Chondrocyte (in vitro differentiated cells): ENCODE measurements around the gene GJA8. TPM values are rescaled to one million over a fixed set of nuclear protein-coding genes. Genes with fewer than 3 reads are reported as not detected.
"Not testable (repeated sequence)": the region's sequence is repeated elsewhere in the genome, so short reads cannot be mapped to it uniquely, and the experiment has no call there.

Experiments used
- DNase-seq: peaks from one replicate; pipeline ENCODE4 v3.0.0; 2021; ENCODE audit warnings: mixed read lengths, low spot score
- H3K27ac Mint-ChIP-seq: one replicate; pipeline ENCODE4 v1.8.0; 2021; ENCODE audit warnings: mild to moderate bottlenecking, moderate library complexity, mixed read lengths; ENCODE audit not compliant: unreplicated experiment
- H3K27me3 Mint-ChIP-seq: 2 replicates; pipeline ENCODE4 v1.8.0; 2021; ENCODE audit warnings: low read depth, mixed read lengths
- H3K36me3 Mint-ChIP-seq: 2 replicates; pipeline ENCODE4 v1.8.0; 2021; ENCODE audit warnings: low read depth, mixed read lengths
- H3K4me1 Mint-ChIP-seq: 2 replicates; pipeline ENCODE4 v1.8.0; 2021; ENCODE audit warnings: low read depth, mild to moderate bottlenecking, mixed read lengths
- H3K4me3 Mint-ChIP-seq: one replicate; pipeline ENCODE4 v1.8.0; 2021; ENCODE audit warnings: mild to moderate bottlenecking, moderate library complexity, mixed read lengths; ENCODE audit not compliant: unreplicated experiment
- H3K9me3 Mint-ChIP-seq: 2 replicates; pipeline ENCODE4 v1.8.0; 2021; ENCODE audit warnings: low read depth, mixed read lengths
- total RNA-seq: library from RNA; stranded (reverse); gene quantifications from 3 replicates; pipeline ENCODE4 v1.2.1, GENCODE V29; 2021

The GJA8 gene
- total RNA-seq, 1 donor from 2014 or later = not detected

DNA sequence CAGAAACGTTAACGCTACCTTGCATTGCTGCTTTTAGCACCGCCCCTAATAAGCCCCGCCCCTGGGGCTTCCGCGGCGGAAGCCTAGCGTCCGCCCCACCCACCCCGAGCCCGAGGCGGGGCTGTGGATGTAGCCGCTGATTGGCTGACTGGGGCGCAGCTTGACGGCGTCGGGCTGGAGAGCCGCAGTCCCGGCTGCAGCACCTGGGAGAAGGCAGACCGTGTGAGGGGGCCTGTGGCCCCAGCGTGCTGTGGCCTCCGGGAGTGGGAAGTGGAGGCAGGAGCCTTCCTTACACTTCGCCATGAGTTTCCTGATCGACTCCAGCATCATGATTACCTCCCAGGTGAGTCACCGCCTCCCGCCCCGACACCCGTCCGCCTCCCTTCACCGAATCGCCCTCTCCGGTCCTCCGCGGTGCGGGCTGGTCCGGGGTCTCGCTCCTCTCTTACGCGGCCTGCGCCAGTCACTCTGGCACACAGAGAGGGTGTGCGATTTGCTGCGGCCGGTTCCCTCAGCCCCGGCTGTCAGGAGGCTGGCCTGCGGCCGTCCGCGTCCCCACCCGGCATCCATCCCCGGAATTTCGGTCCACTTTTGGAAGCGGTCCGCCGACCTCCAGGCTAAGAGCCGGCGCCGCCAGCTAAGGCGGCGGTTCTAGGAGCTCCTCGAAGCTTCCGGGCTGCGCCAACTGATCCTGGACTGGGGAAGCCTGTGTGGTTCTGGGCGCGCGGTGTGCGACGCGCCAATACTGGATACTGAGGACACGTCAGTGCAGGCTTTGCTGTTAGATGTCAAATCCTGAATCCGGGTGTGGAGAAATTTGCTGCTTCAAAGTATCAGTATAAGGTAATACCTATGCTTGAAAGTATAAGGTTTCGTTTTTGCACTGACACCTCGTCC, 25.9 kb downstream of the GJA8 start, which contains the start of gene GPR89B:
GPR89B (plus strand) TSS at position 185 of the 897 bp plus-strand sequence; CDS start at position 302, 117 bp downstream.
- peak; percentile 95 for DNase-seq
- not testable (repeated sequence) for H3K4me1 Mint-ChIP-seq, H3K27me3 Mint-ChIP-seq, H3K36me3 Mint-ChIP-seq, H3K9me3 Mint-ChIP-seq
- peak within 1 kb of the TSS; percentile 80 for H3K4me3 Mint-ChIP-seq
- peak within 1 kb of the TSS; percentile 83 for H3K27ac Mint-ChIP-seq

DNA sequence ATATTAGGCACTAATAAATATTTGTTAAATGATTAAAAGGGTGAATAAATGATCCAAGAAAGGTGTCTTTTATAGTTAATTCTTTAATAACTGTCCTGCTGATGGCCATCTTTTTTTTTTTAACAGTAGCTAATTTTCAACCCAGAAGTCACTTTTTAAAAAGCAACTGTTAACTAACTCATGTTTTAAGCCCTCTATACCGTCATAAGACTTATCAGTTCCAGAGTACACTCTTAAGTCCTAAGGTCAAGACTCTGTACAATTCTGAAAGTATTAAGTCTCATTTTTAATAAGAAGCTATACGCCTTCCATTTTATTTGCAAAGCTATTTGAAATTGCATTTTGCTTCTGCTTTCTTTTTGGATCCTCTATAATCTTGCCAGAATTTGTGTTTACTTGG, 28.5 kb downstream of the GJA8 start:
- not testable (repeated sequence) for H3K9me3 Mint-ChIP-seq, DNase-seq, H3K27ac Mint-ChIP-seq, H3K4me1 Mint-ChIP-seq, H3K27me3 Mint-ChIP-seq, H3K4me3 Mint-ChIP-seq, H3K36me3 Mint-ChIP-seq

DNA sequence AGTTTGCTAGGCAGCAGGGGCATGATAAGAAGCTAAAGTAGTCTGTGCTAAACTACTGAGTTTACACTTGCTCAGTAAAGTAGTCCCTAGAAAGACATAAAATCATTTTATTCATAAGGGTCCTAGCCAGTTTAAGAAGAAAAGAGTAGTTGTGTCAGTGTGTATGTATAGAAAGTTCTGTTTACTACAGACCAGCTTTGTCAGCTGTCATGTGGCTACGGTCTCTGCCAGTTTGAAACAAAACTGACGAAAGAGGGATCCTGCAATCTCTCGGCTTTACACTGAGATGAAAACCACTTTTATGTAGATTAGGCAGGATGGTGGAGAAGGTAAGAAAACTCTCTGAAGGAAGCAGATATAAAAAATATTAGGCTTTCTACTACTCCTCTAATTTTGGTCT, 32.7 kb downstream of the GJA8 start:
- H3K9me3 Mint-ChIP-seq, H3K4me1 Mint-ChIP-seq, H3K27me3 Mint-ChIP-seq, DNase-seq, H3K4me3 Mint-ChIP-seq, H3K36me3 Mint-ChIP-seq, H3K27ac Mint-ChIP-seq: not testable (repeated sequence)

DNA sequence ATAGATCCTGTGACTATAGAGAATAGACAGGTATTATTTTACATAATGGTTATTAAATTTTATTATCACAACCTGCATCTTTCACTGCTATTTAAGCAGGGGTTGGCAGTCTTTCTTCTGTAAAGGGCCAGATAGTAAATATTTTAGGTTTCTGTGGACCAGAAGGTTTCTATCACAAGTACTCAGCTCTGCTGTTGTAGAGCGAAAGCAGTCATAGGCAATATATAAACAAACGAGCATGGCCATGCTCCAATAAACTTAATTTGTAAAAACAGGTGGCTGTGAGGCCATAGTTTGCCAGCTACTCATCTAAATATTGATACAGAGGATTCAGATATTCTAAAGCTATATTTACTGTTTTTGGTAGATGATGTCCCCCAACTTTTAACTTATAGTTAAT, 37.9 kb downstream of the GJA8 start:
- not testable (repeated sequence) for H3K27me3 Mint-ChIP-seq, DNase-seq, H3K27ac Mint-ChIP-seq, H3K36me3 Mint-ChIP-seq, H3K9me3 Mint-ChIP-seq, H3K4me1 Mint-ChIP-seq, H3K4me3 Mint-ChIP-seq

DNA sequence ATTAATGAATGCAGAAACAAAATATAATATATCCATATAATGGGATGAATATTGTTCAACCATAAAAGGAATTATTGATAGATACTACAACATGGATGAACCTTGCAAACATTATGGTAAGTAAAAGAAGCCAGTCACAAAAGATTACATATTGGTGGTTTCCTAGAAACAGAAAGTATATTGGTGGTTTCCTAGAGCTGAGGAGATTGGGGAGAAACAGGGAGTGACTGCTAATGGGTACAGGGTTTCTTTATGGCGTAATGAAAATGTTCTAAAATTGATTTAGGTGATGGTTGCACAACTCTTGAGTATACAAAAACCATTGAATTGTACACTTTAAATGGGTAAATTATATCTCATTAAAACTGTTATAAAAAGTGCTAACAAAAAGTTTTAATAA, 40.0 kb downstream of the GJA8 start:
- H3K27ac Mint-ChIP-seq, H3K4me3 Mint-ChIP-seq, H3K36me3 Mint-ChIP-seq: not testable (repeated sequence)

DNA sequence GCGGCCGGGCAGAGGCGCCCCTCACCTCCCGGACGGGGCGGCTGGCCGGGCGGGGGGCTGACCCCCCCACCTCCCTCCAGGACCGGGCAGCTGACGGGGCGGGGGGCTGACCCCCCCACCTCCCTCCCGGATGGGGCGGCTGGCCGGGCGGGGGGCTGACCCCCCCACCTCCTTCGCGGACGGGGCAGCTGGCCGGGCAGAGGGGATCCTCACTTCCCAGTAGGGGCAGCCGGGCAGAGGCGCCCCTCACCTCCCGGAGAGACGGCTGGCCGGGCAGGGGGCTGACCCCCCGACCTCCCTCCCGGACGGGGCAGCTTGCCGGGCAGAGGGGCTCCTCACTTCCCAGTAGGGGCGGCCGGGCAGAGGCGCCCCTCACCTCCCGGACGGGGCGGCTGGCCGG, 46.9 kb downstream of the GJA8 start:
- H3K27me3 Mint-ChIP-seq, H3K36me3 Mint-ChIP-seq, DNase-seq, H3K4me3 Mint-ChIP-seq, H3K4me1 Mint-ChIP-seq, H3K9me3 Mint-ChIP-seq, H3K27ac Mint-ChIP-seq: not testable (repeated sequence)

More for the DNA sequence above, 40.0 kb downstream of the GJA8 start:
- H3K4me1 Mint-ChIP-seq, H3K9me3 Mint-ChIP-seq, DNase-seq, H3K27me3 Mint-ChIP-seq: not testable (repeated sequence)

Other genes with a start within 250 kb of the GJA8 start
- 7.2 to 10.8 TPM (median 9.6 TPM) in 3 replicates for gene ACP6, start 232.3 kb upstream of the GJA8 start, total RNA-seq
- gene GJA5, start 142.2 kb upstream of the GJA8 start, total RNA-seq = 0.17 to 0.44 TPM in 2 of 3 replicates, not detected in the other
- 8.8 to 14.8 TPM (median 9.2 TPM) in 3 replicates for gene GPR89B, start 25.6 kb downstream of the GJA8 start, total RNA-seq
- 10.4 to 11.3 TPM (median 11.0 TPM) in 3 replicates for gene NBPF11, start 249.5 kb downstream of the GJA8 start, total RNA-seq